Measurements from ENCODE around the gene IL23R. TPM values are rescaled to one million over a fixed set of nuclear protein-coding genes. Genes with fewer than 3 reads are reported as not detected.

Gene IL23R
- total and polyA plus RNA-seq, 2 donors (not counting 1 experiment from before 2014, with no cell fraction given) = not detected

DNA sequence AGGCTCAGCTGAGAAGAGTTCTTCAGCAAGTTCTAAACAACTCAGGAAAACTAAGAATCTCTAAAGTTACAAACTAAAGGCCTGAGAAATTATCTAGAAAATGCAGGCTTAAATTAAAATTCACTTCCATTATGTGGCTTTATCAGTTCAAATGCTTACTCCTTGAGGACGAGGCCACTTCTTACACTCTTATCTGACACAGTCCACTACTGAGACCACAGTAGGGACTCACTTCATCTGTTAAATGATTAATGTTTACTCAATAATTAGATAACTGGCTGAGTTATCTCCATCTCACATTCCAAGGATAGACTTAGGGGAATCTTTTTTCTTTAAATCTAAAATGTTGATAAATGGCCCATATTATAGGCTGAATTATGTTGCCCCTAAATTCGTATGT, 33.1 kb upstream of the IL23R start:
- Histone ChIP-seq H2AFZ (ENCODE audit: insufficient read depth, low read depth, low read length, poor library complexity, severe bottlenecking) (no peak overlapping the region), H3K27me3 (replicated peaks in 1 of 4; ENCODE audit: control extremely low read depth in 1 of 4, control insufficient read depth in 3 of 4, insufficient read depth in 4 of 4, low read length in 3 of 4) (peaks cover 0 to 10% (median 2%) of the 10 kb centered on the region in 4 experiments), H3K36me3 (replicated peaks in 1 of 2; ENCODE audit: control extremely low read depth in 1 of 2, control insufficient read depth in 1 of 2, extremely low read depth in 1 of 2, insufficient read depth in 2 of 2, low read length in 1 of 2) (no peaks in the 10 kb centered on the region), H3K9me3 (ENCODE audit: control extremely low read depth in 1 of 3, control insufficient read depth in 2 of 3, insufficient read depth in 1 of 3, low read length in 2 of 3) (peaks cover 0 to 4% (median 0%) of the 10 kb centered on the region in 3 donors), H3K4me3 (ENCODE audit: control extremely low read depth in 1 of 5, extremely low read depth in 1 of 5, insufficient read depth in 1 of 5, low read depth in 2 of 5, low read length in 4 of 5) (no peak overlapping the region), H3K4me1 (ENCODE audit: control insufficient read depth in 2 of 2, insufficient read depth in 2 of 2, low read length in 2 of 2) (peaks cover 6 to 8% of the 10 kb centered on the region in 2 donors), H3K9ac (ENCODE audit: low read length) (no peak overlapping the region), H3K27ac (ENCODE audit: low read length in 2 of 2) (no peak overlapping the region), H4K20me1 (ENCODE audit: control insufficient read depth, insufficient read depth, low read length, poor library complexity, severe bottlenecking) (no peaks in the 10 kb centered on the region), H3K4me2 (replicated peaks; ENCODE audit: low read depth, low read length, poor library complexity, severe bottlenecking) (no peak overlapping the region), H3K79me2 (ENCODE audit: control insufficient read depth, insufficient read depth, low read length) (no peaks in the 10 kb centered on the region)
- Mint-ChIP-seq H3K27ac (no peak overlapping the region), H3K4me1 (peaks cover 6% of the 10 kb centered on the region), H3K9me3 (ENCODE audit: insufficient read depth) (no peaks in the 10 kb centered on the region), H3K4me3 (no peak overlapping the region), H3K27me3 (peaks cover 3% of the 10 kb centered on the region)
- intact Hi-C loops (cut with micrococcal nuclease) = no loop called here
- ATAC-seq (ENCODE audit: low read depth) = no peak
- ChIA-PET POLR2A (no interaction called here), CTCF (no interaction called here)
- DNase-seq = no peak
- no peak for TF ChIP-seq EZH2 (IDR thresholded peaks at IDR 0.05; ENCODE audit: borderline replicate concordance, insufficient read depth, low read depth, low read length, poor library complexity, severe bottlenecking)
- TF ChIP-seq, protein P1, sequence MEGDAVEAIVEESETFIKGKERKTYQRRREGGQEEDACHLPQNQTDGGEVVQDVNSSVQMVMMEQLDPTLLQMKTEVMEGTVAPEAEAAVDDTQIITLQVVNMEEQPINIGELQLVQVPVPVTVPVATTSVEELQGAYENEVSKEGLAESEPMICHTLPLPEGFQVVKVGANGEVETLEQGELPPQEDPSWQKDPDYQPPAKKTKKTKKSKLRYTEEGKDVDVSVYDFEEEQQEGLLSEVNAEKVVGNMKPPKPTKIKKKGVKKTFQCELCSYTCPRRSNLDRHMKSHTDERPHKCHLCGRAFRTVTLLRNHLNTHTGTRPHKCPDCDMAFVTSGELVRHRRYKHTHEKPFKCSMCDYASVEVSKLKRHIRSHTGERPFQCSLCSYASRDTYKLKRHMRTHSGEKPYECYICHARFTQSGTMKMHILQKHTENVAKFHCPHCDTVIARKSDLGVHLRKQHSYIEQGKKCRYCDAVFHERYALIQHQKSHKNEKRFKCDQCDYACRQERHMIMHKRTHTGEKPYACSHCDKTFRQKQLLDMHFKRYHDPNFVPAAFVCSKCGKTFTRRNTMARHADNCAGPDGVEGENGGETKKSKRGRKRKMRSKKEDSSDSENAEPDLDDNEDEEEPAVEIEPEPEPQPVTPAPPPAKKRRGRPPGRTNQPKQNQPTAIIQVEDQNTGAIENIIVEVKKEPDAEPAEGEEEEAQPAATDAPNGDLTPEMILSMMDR (IDR thresholded peaks at IDR 0.05) = no peak
- WGBS (ENCODE audit: insufficient coverage) = 100% methylated on average over 1 of the region's 2 CpGs

DNA sequence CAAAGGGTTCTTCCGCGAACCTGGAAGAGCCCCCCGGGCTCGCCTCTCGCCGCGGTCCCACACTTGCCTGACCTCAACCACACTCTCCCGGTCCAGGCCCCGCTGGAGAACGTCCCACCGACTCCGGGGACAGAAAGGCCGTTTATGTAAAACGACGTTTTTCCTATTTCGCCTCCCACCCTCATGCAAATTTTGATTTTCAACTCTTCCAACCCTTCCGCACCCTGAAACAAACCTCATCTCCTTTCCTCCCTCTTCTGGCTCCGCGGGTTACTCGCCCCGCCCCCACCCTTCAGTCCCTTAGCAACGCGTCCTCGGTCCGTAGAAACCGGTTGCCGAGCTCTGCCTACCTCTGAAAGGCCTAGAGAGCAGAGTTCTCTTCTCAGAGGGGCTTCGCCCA, 31.6 kb upstream of the IL23R start, which contains the start of gene C1orf141:
C1orf141 (minus strand) TSS at position 276 of the 400 bp plus-strand sequence. CDS start 7,730 bp downstream, outside the sequence.
- no peaks in the 10 kb centered on the region for H3K36me3 ChIP-seq (replicated peaks in 1 of 2; ENCODE audit: control extremely low read depth in 1 of 2, control insufficient read depth in 1 of 2, extremely low read depth in 1 of 2, insufficient read depth in 2 of 2, low read length in 1 of 2)
- Mint-ChIP-seq H3K27ac (no peak within 1 kb of the TSS), H3K4me3 (peak within 1 kb of the TSS; percentile 71), H3K9me3 (ENCODE audit: insufficient read depth) (no peaks in the 10 kb centered on the region), H3K27me3 (peaks cover 3% of the 10 kb centered on the region), H3K4me1 (peaks cover 6% of the 10 kb centered on the region)
- peak within 1 kb of the TSS in 4 of 5 experiments; percentile 16 to 65 (median 39) for H3K4me3 ChIP-seq (ENCODE audit: control extremely low read depth in 1 of 5, extremely low read depth in 1 of 5, insufficient read depth in 1 of 5, low read depth in 2 of 5, low read length in 4 of 5)
- H3K4me2 ChIP-seq (replicated peaks; ENCODE audit: low read depth, low read length, poor library complexity, severe bottlenecking) = peak within 1 kb of the TSS; percentile 78
- ATAC-seq (ENCODE audit: low read depth) (peak; percentile 39), DNase-seq (peak; percentile 51)
- WGBS (ENCODE audit: insufficient coverage) = 13% methylated on average over 27 of the region's 28 CpGs
- POLR2A ChIA-PET = interaction anchor here (0.7 kb wide), 1 partner anchor 550 kb away, joined by 3 read pairs; the partner anchor contains the start of gene GADD45A
- no peak within 1 kb of the TSS for H3K27ac ChIP-seq (ENCODE audit: low read length in 2 of 2)
- no peaks in the 10 kb centered on the region for H3K79me2 ChIP-seq (ENCODE audit: control insufficient read depth, insufficient read depth, low read length)
- H2AFZ ChIP-seq (ENCODE audit: insufficient read depth, low read depth, low read length, poor library complexity, severe bottlenecking) = peak within 1 kb of the TSS; percentile 66
- H3K27me3 ChIP-seq (replicated peaks in 1 of 4; ENCODE audit: control extremely low read depth in 1 of 4, control insufficient read depth in 3 of 4, insufficient read depth in 4 of 4, low read length in 3 of 4) = peaks cover 0 to 10% (median 2%) of the 10 kb centered on the region in 4 experiments
- intact Hi-C loops (cut with micrococcal nuclease) = no loop called here
- H3K9me3 ChIP-seq (ENCODE audit: control extremely low read depth in 1 of 3, control insufficient read depth in 2 of 3, insufficient read depth in 1 of 3, low read length in 2 of 3) = peaks cover 0 to 4% (median 0%) of the 10 kb centered on the region in 3 donors
- peak within 1 kb of the TSS; percentile 46 for H3K9ac ChIP-seq (ENCODE audit: low read length)
- CTCF ChIA-PET = interaction anchor here (1.1 to 2.7 kb wide), 4 partner anchors 9 to 138 kb away, joined by 3 to 16 read pairs (median 6); no protein-coding TSS in a partner anchor
- TF ChIP-seq, protein P1 (IDR thresholded peaks at IDR 0.05) = no peak
- no peak for TF ChIP-seq EZH2 (IDR thresholded peaks at IDR 0.05; ENCODE audit: borderline replicate concordance, insufficient read depth, low read depth, low read length, poor library complexity, severe bottlenecking)
- peaks cover 6 to 8% of the 10 kb centered on the region in 2 donors for H3K4me1 ChIP-seq (ENCODE audit: control insufficient read depth in 2 of 2, insufficient read depth in 2 of 2, low read length in 2 of 2)
- H4K20me1 ChIP-seq (ENCODE audit: control insufficient read depth, insufficient read depth, low read length, poor library complexity, severe bottlenecking) = no peaks in the 10 kb centered on the region
